Ishikawa (cell line): Measurements from ENCODE around the gene RAD23B.

Source experiments
- CEBPB ChIP-seq: IDR thresholded peaks from 2 replicates; pipeline ENCODE4 v1.6.1; 2012
- CREB1 ChIP-seq: IDR thresholded peaks from 2 replicates; pipeline ENCODE4 v1.6.1; 2012; ENCODE audit warnings: low read depth
- EGR1 ChIP-seq: IDR thresholded peaks from 2 replicates; pipeline ENCODE4 v1.6.1; 2012
- EP300 ChIP-seq: IDR thresholded peaks from 2 replicates; pipeline ENCODE4 v1.6.1; 2012; ENCODE audit warnings: borderline replicate concordance
- FOXM1 ChIP-seq: IDR thresholded peaks from 2 replicates; pipeline ENCODE4 v1.6.1; 2012; ENCODE audit warnings: low read depth, borderline replicate concordance
- NFIC ChIP-seq: IDR thresholded peaks from 2 replicates; pipeline ENCODE4 v1.6.1; 2012
- RAD21 ChIP-seq: IDR thresholded peaks from 2 replicates; pipeline ENCODE4 v1.6.1; 2012; ENCODE audit warnings: low read depth
- TAF1 ChIP-seq: IDR thresholded peaks from 2 replicates; pipeline ENCODE4 v1.6.1; 2012; ENCODE audit warnings: low read depth, mild to moderate bottlenecking
- TCF12 ChIP-seq: IDR thresholded peaks from 2 replicates; pipeline ENCODE4 v1.6.1; 2012; ENCODE audit warnings: low read depth
- TEAD4 ChIP-seq: IDR thresholded peaks from 2 replicates; pipeline ENCODE4 v1.6.1; 2012
- YY1 ChIP-seq: IDR thresholded peaks from 2 replicates; pipeline ENCODE4 v1.6.1; 2012; ENCODE audit warnings: low read depth
- ZBTB7A ChIP-seq: IDR thresholded peaks from 2 replicates; pipeline ENCODE4 v1.6.1; 2012; ENCODE audit warnings: low read depth
- TF ChIP-seq, protein P1 (sequence below): IDR thresholded peaks from 2 replicates; pipeline ENCODE4 v1.6.1; 2012
- TF ChIP-seq, protein P2 (sequence below): IDR thresholded peaks from 2 replicates; pipeline ENCODE4 v1.6.1; 2012; ENCODE audit warnings: low read depth, mild to moderate bottlenecking
- TF ChIP-seq, protein P3 (sequence below): IDR thresholded peaks from 2 replicates; pipeline ENCODE4 v1.6.1; 2012

RAD23B gene

GRCh38 chr9:107286057-107286456, 3.0 kb downstream of the RAD23B start:
- TF ChIP-seq EGR1 = no peak
- no peak for TF ChIP-seq CEBPB
- TF ChIP-seq FOXM1 = no peak
- TF ChIP-seq CREB1 = no peak
- TF ChIP-seq TEAD4 = no peak
- TF ChIP-seq EP300 = no peak
- TF ChIP-seq, protein P1, sequence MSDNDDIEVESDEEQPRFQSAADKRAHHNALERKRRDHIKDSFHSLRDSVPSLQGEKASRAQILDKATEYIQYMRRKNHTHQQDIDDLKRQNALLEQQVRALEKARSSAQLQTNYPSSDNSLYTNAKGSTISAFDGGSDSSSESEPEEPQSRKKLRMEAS = no peak
- TF ChIP-seq, protein P2, sequence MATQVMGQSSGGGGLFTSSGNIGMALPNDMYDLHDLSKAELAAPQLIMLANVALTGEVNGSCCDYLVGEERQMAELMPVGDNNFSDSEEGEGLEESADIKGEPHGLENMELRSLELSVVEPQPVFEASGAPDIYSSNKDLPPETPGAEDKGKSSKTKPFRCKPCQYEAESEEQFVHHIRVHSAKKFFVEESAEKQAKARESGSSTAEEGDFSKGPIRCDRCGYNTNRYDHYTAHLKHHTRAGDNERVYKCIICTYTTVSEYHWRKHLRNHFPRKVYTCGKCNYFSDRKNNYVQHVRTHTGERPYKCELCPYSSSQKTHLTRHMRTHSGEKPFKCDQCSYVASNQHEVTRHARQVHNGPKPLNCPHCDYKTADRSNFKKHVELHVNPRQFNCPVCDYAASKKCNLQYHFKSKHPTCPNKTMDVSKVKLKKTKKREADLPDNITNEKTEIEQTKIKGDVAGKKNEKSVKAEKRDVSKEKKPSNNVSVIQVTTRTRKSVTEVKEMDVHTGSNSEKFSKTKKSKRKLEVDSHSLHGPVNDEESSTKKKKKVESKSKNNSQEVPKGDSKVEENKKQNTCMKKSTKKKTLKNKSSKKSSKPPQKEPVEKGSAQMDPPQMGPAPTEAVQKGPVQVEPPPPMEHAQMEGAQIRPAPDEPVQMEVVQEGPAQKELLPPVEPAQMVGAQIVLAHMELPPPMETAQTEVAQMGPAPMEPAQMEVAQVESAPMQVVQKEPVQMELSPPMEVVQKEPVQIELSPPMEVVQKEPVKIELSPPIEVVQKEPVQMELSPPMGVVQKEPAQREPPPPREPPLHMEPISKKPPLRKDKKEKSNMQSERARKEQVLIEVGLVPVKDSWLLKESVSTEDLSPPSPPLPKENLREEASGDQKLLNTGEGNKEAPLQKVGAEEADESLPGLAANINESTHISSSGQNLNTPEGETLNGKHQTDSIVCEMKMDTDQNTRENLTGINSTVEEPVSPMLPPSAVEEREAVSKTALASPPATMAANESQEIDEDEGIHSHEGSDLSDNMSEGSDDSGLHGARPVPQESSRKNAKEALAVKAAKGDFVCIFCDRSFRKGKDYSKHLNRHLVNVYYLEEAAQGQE = no peak
- no peak for TF ChIP-seq YY1
- no peak for TF ChIP-seq TCF12
- no peak for TF ChIP-seq RAD21
- no peak for TF ChIP-seq ZBTB7A
- TF ChIP-seq TAF1 = no peak
- TF ChIP-seq, protein P3, sequence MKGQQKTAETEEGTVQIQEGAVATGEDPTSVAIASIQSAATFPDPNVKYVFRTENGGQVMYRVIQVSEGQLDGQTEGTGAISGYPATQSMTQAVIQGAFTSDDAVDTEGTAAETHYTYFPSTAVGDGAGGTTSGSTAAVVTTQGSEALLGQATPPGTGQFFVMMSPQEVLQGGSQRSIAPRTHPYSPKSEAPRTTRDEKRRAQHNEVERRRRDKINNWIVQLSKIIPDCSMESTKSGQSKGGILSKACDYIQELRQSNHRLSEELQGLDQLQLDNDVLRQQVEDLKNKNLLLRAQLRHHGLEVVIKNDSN = no peak
- TF ChIP-seq NFIC = no peak

- TF ChIP-seq ZBTB7A (no peak), YY1 (no peak), NFIC (no peak), RAD21 (no peak), TCF12 (no peak), CEBPB (no peak), EP300 (no peak), CREB1 (no peak), FOXM1 (no peak), TAF1 (no peak), TEAD4 (no peak)
- TF ChIP-seq, protein P2 = no peak
- TF ChIP-seq, protein P1 = no peak
- TF ChIP-seq, protein P3 = no peak
These were observed 5.6 kb downstream of the RAD23B start for GRCh38 chr9:107288701-107289100.

DNA sequence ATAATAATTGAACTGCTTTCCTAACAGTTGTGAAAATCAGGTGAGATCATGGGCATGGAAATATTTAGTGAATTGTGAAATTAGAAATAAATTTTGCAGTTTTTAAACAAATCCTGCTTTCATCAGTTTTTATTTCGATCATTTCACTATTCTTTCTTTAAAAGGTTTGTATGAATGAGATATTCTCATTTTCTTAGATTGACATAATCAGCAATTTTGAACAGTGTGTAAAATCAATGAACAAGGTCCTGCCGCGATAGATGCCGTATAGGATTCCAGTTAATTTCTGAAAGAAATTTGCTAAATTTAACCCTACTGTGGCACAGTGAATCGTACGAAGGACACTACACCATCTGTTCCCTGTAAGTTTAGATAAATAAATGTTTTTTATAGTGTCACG, 7.5 kb downstream of the RAD23B start:
- TF ChIP-seq ZBTB7A = no peak

DNA sequence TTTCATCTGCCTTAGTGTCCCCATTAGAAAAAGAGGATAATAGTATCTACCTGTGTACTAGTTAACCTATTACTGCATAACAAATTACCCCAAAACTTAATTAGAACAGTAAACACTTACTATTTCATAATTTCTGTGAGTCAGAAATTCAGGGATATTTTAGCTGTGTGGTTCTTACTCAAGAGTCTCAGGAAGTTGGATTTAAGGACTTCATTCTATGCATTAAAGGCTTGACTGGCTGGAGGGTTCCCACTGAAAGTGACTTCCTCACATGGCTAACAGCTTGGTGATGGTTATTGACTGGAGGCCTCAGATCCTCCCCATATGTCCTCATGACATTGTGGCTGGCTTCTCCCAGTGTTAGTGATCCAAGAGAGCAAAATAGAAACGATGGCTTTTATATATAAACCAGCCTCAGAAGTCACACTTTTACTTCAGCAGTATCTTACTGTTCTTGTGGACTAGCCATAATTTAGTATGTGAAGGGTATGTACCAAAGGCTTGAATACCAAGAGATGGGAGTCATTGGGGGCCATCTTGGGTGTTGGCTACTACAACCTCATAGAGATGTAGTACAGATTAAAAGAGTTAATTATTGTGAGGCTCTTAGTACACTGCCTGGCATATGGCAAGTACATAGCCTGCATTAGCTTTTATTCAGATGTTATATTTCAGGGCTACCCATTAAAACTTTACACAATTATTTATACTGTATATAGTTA, 9.9 kb downstream of the RAD23B start:
- TF ChIP-seq RAD21 (no peak), FOXM1 (no peak), YY1 (no peak), TAF1 (no peak), ZBTB7A (no peak), EGR1 (no peak), TCF12 (no peak), EP300 (no peak), TEAD4 (no peak)
- TF ChIP-seq, protein P2 = no peak
